ENCODE results near the gene JPT2.
"Not testable (repeated sequence)": the region's sequence is repeated elsewhere in the genome, so short reads cannot be mapped to it uniquely, and the experiment has no call there.

The JPT2 gene

GRCh38 chr16:1727651-1728624 is 49.9 kb downstream of the JPT2 start:
- TF ChIP-seq CTCF (IDR thresholded peaks at IDR 0.05; ENCODE audit: extremely low read depth, missing control alignments): no peak
- DNase-seq (ENCODE audit: low spot score): no peak

GRCh38 chr16:1729026-1729425 is 50.9 kb downstream of the JPT2 start:
- no peak for TF ChIP-seq CTCF (IDR thresholded peaks at IDR 0.05; ENCODE audit: extremely low read depth, missing control alignments)
- no peak for DNase-seq (ENCODE audit: low spot score)

GRCh38 chr16:1729445-1729844 is 51.4 kb downstream of the JPT2 start:
- DNase-seq (ENCODE audit: low spot score): no peak
- no peak for TF ChIP-seq CTCF (IDR thresholded peaks at IDR 0.05; ENCODE audit: extremely low read depth, missing control alignments)

- no peak for DNase-seq (ENCODE audit: low spot score)
- no peak for TF ChIP-seq CTCF (IDR thresholded peaks at IDR 0.05; ENCODE audit: extremely low read depth, missing control alignments)
Observed at GRCh38 chr16:1731073-1731472, 53.0 kb downstream of the JPT2 start.

- no peak for TF ChIP-seq CTCF (IDR thresholded peaks at IDR 0.05; ENCODE audit: extremely low read depth, missing control alignments)
- no peak for DNase-seq (ENCODE audit: low spot score)
Observed at GRCh38 chr16:1731603-1732002, 53.5 kb downstream of the JPT2 start.

DNA sequence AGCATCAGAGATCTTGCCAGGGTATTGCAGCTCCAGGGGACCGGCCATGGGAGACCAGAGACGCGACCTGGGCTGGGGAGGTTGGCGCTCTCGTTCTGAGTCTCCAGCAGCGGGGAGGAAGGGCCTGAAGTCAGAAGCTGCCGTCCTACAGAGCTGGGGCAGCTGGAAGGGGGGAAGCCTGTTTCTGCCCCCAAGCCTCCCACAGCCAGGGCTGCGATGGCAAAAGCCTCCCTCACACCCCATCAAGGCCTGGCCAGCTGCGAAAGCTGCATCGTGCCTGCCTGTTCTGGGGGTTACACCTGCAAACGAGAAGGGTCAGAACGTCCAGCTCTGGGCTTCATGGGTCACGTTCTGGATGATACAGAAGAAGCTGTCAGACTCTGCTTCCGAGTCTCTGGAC is 54.0 kb downstream of the JPT2 start:
- TF ChIP-seq CTCF (IDR thresholded peaks at IDR 0.05; ENCODE audit: extremely low read depth, missing control alignments): no peak
- no peak for DNase-seq (ENCODE audit: low spot score)

DNA sequence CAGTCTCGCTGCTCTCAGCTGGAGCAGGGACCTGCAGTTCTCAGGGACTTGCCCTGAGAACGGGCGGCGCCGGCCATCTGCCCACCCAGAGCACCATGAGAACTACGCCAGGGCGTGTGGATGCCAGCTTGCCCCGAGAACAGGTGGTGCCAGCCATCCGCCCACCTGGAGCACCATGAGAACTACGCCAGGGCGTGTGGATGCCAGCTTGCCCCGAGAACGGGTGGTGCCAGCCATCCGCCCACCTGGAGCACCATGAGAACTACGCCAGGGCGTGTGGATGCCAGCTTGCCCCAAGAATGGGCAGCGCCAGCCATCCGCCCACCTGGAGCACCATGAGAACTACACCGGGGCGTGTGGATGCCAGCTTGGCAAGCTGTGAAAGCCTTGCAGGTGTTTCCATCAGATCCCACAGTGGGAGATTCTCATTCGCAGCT is 54.5 kb downstream of the JPT2 start:
- not testable (repeated sequence) for DNase-seq (ENCODE audit: low spot score)

GRCh38 chr16:1734123-1734522 is 56.0 kb downstream of the JPT2 start:
- no peak for DNase-seq (ENCODE audit: low spot score)
- TF ChIP-seq CTCF (IDR thresholded peaks at IDR 0.05; ENCODE audit: extremely low read depth, missing control alignments): no peak

All from GM20000 (cell line).